Measurements from ENCODE around the gene MTUS2. TPM values are rescaled to one million over a fixed set of nuclear protein-coding genes. Genes with fewer than 3 reads are reported as not detected.
A peak's percentile ranks its signal among the peaks of the same experiment; 100 is the strongest.

MTUS2 gene
- total and polyA plus RNA-seq, 9 of the 15 experiments (the other 6 are each of a cell fraction or from before 2014, with no cell fraction given): 0.01 to 0.28 (median 0.06) TPM; not detected in 1

DNA sequence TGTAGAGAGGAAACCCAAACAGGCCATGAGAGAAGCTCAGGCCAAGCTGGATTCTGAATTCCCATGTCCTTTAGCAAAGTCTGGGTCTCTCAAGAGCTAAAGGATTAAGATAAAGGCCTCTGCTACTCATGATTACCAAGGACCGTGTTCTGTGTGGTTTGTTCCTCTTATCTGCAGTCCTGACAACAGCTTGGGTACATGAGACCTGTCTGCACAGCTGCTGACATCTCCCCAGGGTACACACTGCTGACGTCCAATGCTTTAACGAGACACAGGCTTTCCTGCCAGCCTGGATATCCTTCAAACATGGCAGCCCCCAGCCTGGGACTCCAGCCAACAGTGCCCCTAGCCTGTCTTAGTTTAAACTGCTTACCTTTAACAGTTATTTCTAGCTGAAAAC, 564.3 kb downstream of the MTUS2 start (continued):
- no peak for TF ChIP-seq ZBTB8A (IDR thresholded peaks at IDR 0.05; ENCODE audit: partially characterized antibody)
- no peak for TF ChIP-seq ZBTB17 (CRISPR knock-in tag; IDR thresholded peaks at IDR 0.05)
- TF ChIP-seq, protein P1, sequence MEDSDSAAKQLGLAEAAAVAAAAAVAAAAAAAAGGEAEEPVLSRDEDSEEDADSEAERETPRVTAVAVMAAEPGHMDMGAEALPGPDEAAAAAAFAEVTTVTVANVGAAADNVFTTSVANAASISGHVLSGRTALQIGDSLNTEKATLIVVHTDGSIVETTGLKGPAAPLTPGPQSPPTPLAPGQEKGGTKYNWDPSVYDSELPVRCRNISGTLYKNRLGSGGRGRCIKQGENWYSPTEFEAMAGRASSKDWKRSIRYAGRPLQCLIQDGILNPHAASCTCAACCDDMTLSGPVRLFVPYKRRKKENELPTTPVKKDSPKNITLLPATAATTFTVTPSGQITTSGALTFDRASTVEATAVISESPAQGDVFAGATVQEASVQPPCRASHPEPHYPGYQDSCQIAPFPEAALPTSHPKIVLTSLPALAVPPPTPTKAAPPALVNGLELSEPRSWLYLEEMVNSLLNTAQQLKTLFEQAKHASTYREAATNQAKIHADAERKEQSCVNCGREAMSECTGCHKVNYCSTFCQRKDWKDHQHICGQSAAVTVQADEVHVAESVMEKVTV (CRISPR knock-in tag; IDR thresholded peaks at IDR 0.05): no peak
- TF ChIP-seq CHD2 (IDR thresholded peaks at IDR 0.05; ENCODE audit: low read depth, low read length): no peak
- TF ChIP-seq YY1 (IDR thresholded peaks at IDR 0.05; ENCODE audit: borderline replicate concordance in 1 of 3, control insufficient read depth in 1 of 3, extremely low read depth in 1 of 3, insufficient read depth in 3 of 3, insufficient read length in 1 of 3, insufficient replicate concordance in 2 of 3, low read depth in 1 of 3, low read length in 2 of 3): no peak
- TF ChIP-seq NCOR1 (IDR thresholded peaks at IDR 0.05): peak; percentile 70
- TF ChIP-seq KHSRP (IDR thresholded peaks at IDR 0.05): no peak
- TF ChIP-seq ZBTB7A (IDR thresholded peaks at IDR 0.05; ENCODE audit: borderline replicate concordance, control insufficient read depth, low read depth, low read length): no peak
- TF ChIP-seq, protein P2, sequence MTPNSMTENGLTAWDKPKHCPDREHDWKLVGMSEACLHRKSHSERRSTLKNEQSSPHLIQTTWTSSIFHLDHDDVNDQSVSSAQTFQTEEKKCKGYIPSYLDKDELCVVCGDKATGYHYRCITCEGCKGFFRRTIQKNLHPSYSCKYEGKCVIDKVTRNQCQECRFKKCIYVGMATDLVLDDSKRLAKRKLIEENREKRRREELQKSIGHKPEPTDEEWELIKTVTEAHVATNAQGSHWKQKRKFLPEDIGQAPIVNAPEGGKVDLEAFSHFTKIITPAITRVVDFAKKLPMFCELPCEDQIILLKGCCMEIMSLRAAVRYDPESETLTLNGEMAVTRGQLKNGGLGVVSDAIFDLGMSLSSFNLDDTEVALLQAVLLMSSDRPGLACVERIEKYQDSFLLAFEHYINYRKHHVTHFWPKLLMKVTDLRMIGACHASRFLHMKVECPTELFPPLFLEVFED (CRISPR knock-in tag; conservative IDR thresholded peaks at IDR 0.05): no peak
- no peak for TF ChIP-seq ERF (CRISPR knock-in tag; IDR thresholded peaks at IDR 0.05)
- peak; percentile 69 for TF ChIP-seq ARID1B (IDR thresholded peaks at IDR 0.05)
- no peak for TF ChIP-seq SLC30A9 (CRISPR knock-in tag; IDR thresholded peaks at IDR 0.05)
- TF ChIP-seq, protein P3, sequence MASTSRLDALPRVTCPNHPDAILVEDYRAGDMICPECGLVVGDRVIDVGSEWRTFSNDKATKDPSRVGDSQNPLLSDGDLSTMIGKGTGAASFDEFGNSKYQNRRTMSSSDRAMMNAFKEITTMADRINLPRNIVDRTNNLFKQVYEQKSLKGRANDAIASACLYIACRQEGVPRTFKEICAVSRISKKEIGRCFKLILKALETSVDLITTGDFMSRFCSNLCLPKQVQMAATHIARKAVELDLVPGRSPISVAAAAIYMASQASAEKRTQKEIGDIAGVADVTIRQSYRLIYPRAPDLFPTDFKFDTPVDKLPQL (IDR thresholded peaks at IDR 0.05; ENCODE audit: extremely low read depth, insufficient read length): no peak
- TF ChIP-seq HMGXB4 (CRISPR knock-in tag; IDR thresholded peaks at IDR 0.05): no peak
- TF ChIP-seq ZNF695 (CRISPR knock-in tag; IDR thresholded peaks at IDR 0.05): no peak
- TF ChIP-seq RAD51 (IDR thresholded peaks at IDR 0.05; ENCODE audit: borderline replicate concordance, low read depth): no peak
- no peak for TF ChIP-seq BDP1 (IDR thresholded peaks at IDR 0.05; ENCODE audit: insufficient read depth, insufficient read length)
- no peak for TF ChIP-seq U2AF2 (optimal IDR thresholded peaks at IDR 0.05; ENCODE audit: low read depth, low read length)
- TF ChIP-seq ZNF280B (CRISPR knock-in tag; IDR thresholded peaks at IDR 0.05): no peak
- no peak for TF ChIP-seq ATF4 (CRISPR knock-in tag; IDR thresholded peaks at IDR 0.05)
- no peak for TF ChIP-seq TGIF2 (CRISPR knock-in tag; IDR thresholded peaks at IDR 0.05)

Data from K562 (cell line).